GM23338 (cell line): ENCODE measurements around the gene UBP1. TPM values are rescaled to one million over a fixed set of nuclear protein-coding genes. Genes with fewer than 3 reads are reported as not detected.

Source experiments
- ATAC-seq: fragments of 200-7000 bp; cut with Tn5 transposase; 3 replicates; pipeline ENCODE4 v1.9.1; 2020
- DNase-seq: peaks from one replicate; pipeline ENCODE4 v3.0.0-alpha.2; 2015; ENCODE audit warnings: low spot score
- H2AFZ ChIP-seq: fragments of 200-600 bp; sonication (generic); 2 replicates; pipeline ENCODE4 v1.8.0; 2016; ENCODE audit warnings: antibody characterized with exemption, mild to moderate bottlenecking, moderate library complexity
- H3F3A ChIP-seq: fragments of 200-600 bp; sonication (generic); replicated peaks from 2 replicates; pipeline ENCODE4 v1.8.0; 2017; ENCODE audit warnings: antibody characterized with exemption, mixed run types, low read depth
- H3K27ac ChIP-seq: fragments of 200-600 bp; sonication (generic); 2 replicates; pipeline ENCODE4 v1.6.1; 2016; ENCODE audit warnings: low read depth
- H3K27me3 ChIP-seq: fragments of 200-600 bp; sonication (generic); 2 replicates; pipeline ENCODE4 v1.8.0; 2016; ENCODE audit warnings: mild to moderate bottlenecking, mixed run types, moderate library complexity; ENCODE audit not compliant: insufficient read depth
- H3K36me3 ChIP-seq: fragments of 200-600 bp; sonication (generic); 2 replicates; pipeline ENCODE4 v1.8.0; 2016; ENCODE audit warnings: mild to moderate bottlenecking; ENCODE audit not compliant: insufficient read depth
- H3K4me1 ChIP-seq: fragments of 200-600 bp; sonication (generic); 2 replicates; pipeline ENCODE4 v1.8.0; 2016; ENCODE audit warnings: mild to moderate bottlenecking, moderate library complexity; ENCODE audit not compliant: insufficient read depth
- H3K4me2 ChIP-seq: fragments of 200-600 bp; sonication (generic); 2 replicates; pipeline ENCODE4 v1.7.1; 2017; ENCODE audit warnings: mixed run types
- H3K4me3 ChIP-seq: fragments of 200-600 bp; sonication (generic); 2 replicates; pipeline ENCODE4 v1.6.1; 2016; ENCODE audit warnings: mixed run types
- H3K79me2 ChIP-seq: fragments of 200-600 bp; sonication (generic); replicated peaks from 2 replicates; pipeline ENCODE4 v1.8.0; 2017; ENCODE audit warnings: mild to moderate bottlenecking; ENCODE audit not compliant: insufficient read depth
- H3K9me2 ChIP-seq: fragments of 200-600 bp; sonication (generic); 2 replicates; pipeline ENCODE4 v1.8.0; 2017; ENCODE audit not compliant: insufficient read depth
- H4K20me1 ChIP-seq: fragments of 200-600 bp; sonication (generic); replicated peaks from 2 replicates; pipeline ENCODE4 v1.8.0; 2017; ENCODE audit warnings: mild to moderate bottlenecking; ENCODE audit not compliant: insufficient read depth
- H3K27ac Mint-ChIP-seq: 2 replicates; pipeline ENCODE4 v1.8.0; 2020; ENCODE audit warnings: inconsistent platforms, mild to moderate bottlenecking, moderate library complexity, mixed read lengths
- H3K27me3 Mint-ChIP-seq: 3 replicates; pipeline ENCODE4 v1.8.0; 2022; ENCODE audit warnings: low read depth, mild to moderate bottlenecking, moderate library complexity, mixed read lengths, inconsistent platforms; ENCODE audit not compliant: insufficient read depth, poor library complexity
- H3K36me3 Mint-ChIP-seq: 3 replicates; pipeline ENCODE4 v1.8.0; 2021; ENCODE audit warnings: low read depth, mild to moderate bottlenecking, inconsistent platforms, moderate library complexity, mixed read lengths
- H3K4me1 Mint-ChIP-seq: 3 replicates; pipeline ENCODE4 v1.8.0; 2020; ENCODE audit warnings: mild to moderate bottlenecking, inconsistent platforms, mixed read lengths
- H3K4me3 Mint-ChIP-seq: 3 replicates; pipeline ENCODE4 v1.8.0; 2021; ENCODE audit warnings: moderate library complexity, mild to moderate bottlenecking, inconsistent platforms, mixed read lengths
- H3K9me3 Mint-ChIP-seq: 3 replicates; pipeline ENCODE4 v1.8.0; 2020; ENCODE audit warnings: moderate library complexity, mild to moderate bottlenecking, inconsistent platforms, mixed read lengths
- CREB1 ChIP-seq: fragments of 250-450 bp; sonication (Bioruptor Pico); IDR thresholded peaks from 2 replicates; pipeline ENCODE4 v1.5.0; 2020; ENCODE audit warnings: low read depth, mild to moderate bottlenecking, moderate library complexity
- ETS1 ChIP-seq: IDR thresholded peaks from 2 replicates; pipeline ENCODE4 v1.6.1; 2016; ENCODE audit warnings: antibody characterized with exemption
- EZH2 ChIP-seq: fragments of 200-600 bp; sonication (generic); IDR thresholded peaks from one replicate; pipeline ENCODE4 v1.8.0; 2017; ENCODE audit warnings: antibody characterized with exemption, mild to moderate bottlenecking, low read depth; ENCODE audit not compliant: unreplicated experiment
- EZH2phosphoT487 ChIP-seq: fragments of 200-600 bp; sonication (generic); IDR thresholded peaks from one replicate; pipeline ENCODE4 v1.8.1; 2018; ENCODE audit warnings: antibody characterized with exemption; ENCODE audit not compliant: unreplicated experiment
- JUNB ChIP-seq: IDR thresholded peaks from one replicate; pipeline ENCODE4 v1.6.1; 2016; ENCODE audit warnings: antibody characterized with exemption; ENCODE audit not compliant: unreplicated experiment
- NANOG ChIP-seq: IDR thresholded peaks from 2 replicates; pipeline ENCODE4 v1.6.1; 2016; ENCODE audit warnings: antibody characterized with exemption, borderline replicate concordance
- POLR2AphosphoS5 ChIP-seq: IDR thresholded peaks from 2 replicates; pipeline ENCODE4 v1.6.1; 2016; ENCODE audit warnings: antibody characterized with exemption, low read depth
- REST ChIP-seq: IDR thresholded peaks from one replicate; pipeline ENCODE4 v1.6.1; 2018; ENCODE audit warnings: antibody characterized with exemption; ENCODE audit not compliant: unreplicated experiment
- STAT1 ChIP-seq: IDR thresholded peaks from one replicate; pipeline ENCODE4 v1.6.1; 2016; ENCODE audit warnings: antibody characterized with exemption; ENCODE audit not compliant: unreplicated experiment
- ZNF114 ChIP-seq: fragments of 250-450 bp; sonication (Bioruptor Pico); IDR thresholded peaks from 2 replicates; pipeline ENCODE4 v1.5.0; 2020; ENCODE audit warnings: mild to moderate bottlenecking, moderate library complexity
- polyA plus RNA-seq: library from polyadenylated mRNA; unstranded; fragments of >200 nt; fragmentation: Nextera tagmentation; extraction: Ambion mirVana; gene quantifications from 2 replicates; pipeline ENCODE4 v1.2.1, GENCODE V29; 2016
- total RNA-seq: library from RNA; depleted of rRNA; stranded (reverse); fragments of >200 nt; shearing (Covaris generic); gene quantifications from 2 replicates; pipeline ENCODE4 v1.2.3, GENCODE V29; 2014

The UBP1 gene
- total and polyA plus RNA-seq, 2 experiments from 2014 or later, result 16.8 to 66.8 TPM

- peaks cover 10% of the 10 kb centered on the region for H3K27me3 Mint-ChIP-seq
- H2AFZ ChIP-seq, result no peak overlapping the region
Observed at GRCh38 chr3:33442190-33442589, 2.0 kb upstream of the UBP1 start.

GRCh38 chr3:33441225-33441976 lies 1.2 kb upstream of the UBP1 start:
- H3K27ac Mint-ChIP-seq, result peak overlapping the region; percentile 98
- H3K27me3 Mint-ChIP-seq, result peaks cover 7% of the 10 kb centered on the region
- Histone ChIP-seq H3K9me2 (no peaks in the 10 kb centered on the region), H3K27ac (peak overlapping the region; percentile 78), H3K4me1 (peaks cover 29% of the 10 kb centered on the region), H4K20me1 (peaks cover 27% of the 10 kb centered on the region), H3K4me2 (peak overlapping the region; percentile 82), H3F3A (peaks cover 13% of the 10 kb centered on the region), H3K27me3 (no peaks in the 10 kb centered on the region), H3K79me2 (peaks cover 33% of the 10 kb centered on the region), H3K4me3 (peak overlapping the region; percentile 71), H2AFZ (peak overlapping the region; percentile 75), H3K36me3 (no peaks in the 10 kb centered on the region)
- peaks cover 31% of the 10 kb centered on the region for H3K4me1 Mint-ChIP-seq
- peaks cover 3% of the 10 kb centered on the region; the same call in 1 of the 3 replicates for H3K9me3 Mint-ChIP-seq
- DNase-seq, result peak; percentile 75
- H3K36me3 Mint-ChIP-seq, result no peaks in the 10 kb centered on the region; the same call in 2 of the 3 replicates
- peak; percentile 12 for ATAC-seq
- peak overlapping the region; percentile 99 for H3K4me3 Mint-ChIP-seq
- no peak for TF ChIP-seq ETS1
- no peak for TF ChIP-seq CREB1
- TF ChIP-seq JUNB, result no peak
- no peak for TF ChIP-seq REST
- no peak for TF ChIP-seq EZH2
- TF ChIP-seq STAT1, result no peak

More at GRCh38 chr3:33442190-33442589, 2.0 kb upstream of the UBP1 start:
- peak overlapping the region; percentile 99 for H3K4me3 Mint-ChIP-seq
- ATAC-seq (no peak), DNase-seq (no peak)
- Histone ChIP-seq H3K4me1 (peaks cover 22% of the 10 kb centered on the region), H3K79me2 (peaks cover 25% of the 10 kb centered on the region), H3K27ac (peak overlapping the region; percentile 78; the same call in 1 of the 2 replicates), H3K9me2 (no peaks in the 10 kb centered on the region), H3K27me3 (no peaks in the 10 kb centered on the region), H3F3A (peaks cover 17% of the 10 kb centered on the region), H4K20me1 (peaks cover 19% of the 10 kb centered on the region), H3K4me3 (no peak overlapping the region; the same call in 1 of the 2 replicates), H3K36me3 (no peaks in the 10 kb centered on the region), H3K4me2 (peak overlapping the region; percentile 82)
- peaks cover 23% of the 10 kb centered on the region for H3K4me1 Mint-ChIP-seq
- TF ChIP-seq ZNF114 (CRISPR knock-in tag) (no peak), EZH2 (no peak), REST (no peak), NANOG (no peak), EZH2phosphoT487 (no peak), JUNB (no peak), POLR2AphosphoS5 (no peak)
- H3K36me3 Mint-ChIP-seq, result no peaks in the 10 kb centered on the region; the same call in 2 of the 3 replicates
- H3K9me3 Mint-ChIP-seq, result peaks cover 3% of the 10 kb centered on the region; the same call in 1 of the 3 replicates
- H3K27ac Mint-ChIP-seq, result no peak overlapping the region
